ENCODE measurements around the gene C4orf33.

GRCh38 chr4:129080129-129080528, 15.8 kb upstream of the C4orf33 start:
- TF ChIP-seq CTCF (IDR thresholded peaks at IDR 0.05) = no peak
- TF ChIP-seq POLR2A (IDR thresholded peaks at IDR 0.05) = no peak
